Transverse colon (tissue), 4 donors: Measurements from ENCODE around the gene IFNGR2. TPM values are rescaled to one million over a fixed set of nuclear protein-coding genes. Genes with fewer than 3 reads are reported as not detected.

Experiments used
- DNase-seq: peaks from one replicate; pipeline ENCODE4 v3.0.0-alpha.2; 2019
- H3K27ac ChIP-seq, 4 donors: fragments of 200-600 bp; sonication (generic); 2 replicates each; pipeline ENCODE4 v1.5.1; 2016 to 2018; ENCODE audit warnings: inconsistent platforms in 4 of 4
- H3K27me3 ChIP-seq: fragments of 200-600 bp; sonication (generic); 2 replicates; pipeline ENCODE4 v1.5.1; 2017; ENCODE audit warnings: inconsistent platforms
- H3K36me3 ChIP-seq, 4 donors: fragments of 200-600 bp; sonication (generic); 2 replicates each; pipeline ENCODE4 v1.5.1; 2017 to 2019; ENCODE audit warnings: inconsistent platforms in 4 of 4
- H3K4me1 ChIP-seq, 4 donors: fragments of 200-600 bp; sonication (generic); 2 replicates each; pipeline ENCODE4 v1.5.1; 2017 to 2020; ENCODE audit warnings: inconsistent platforms in 4 of 4
- H3K4me3 ChIP-seq, 4 donors: fragments of 200-600 bp; sonication (generic); 1 replicate in 1 of 4; 2 replicates in 3 of 4; pipeline versions ENCODE4 v1.5.1 to v1.6.1; 2017 to 2019; ENCODE audit warnings: inconsistent platforms in 4 of 4
- H3K9me3 ChIP-seq, 2 donors: fragments of 200-600 bp; sonication (generic); 2 replicates each; pipeline ENCODE4 v1.5.1; 2017 to 2019; ENCODE audit warnings: inconsistent platforms in 2 of 2
- EP300 ChIP-seq: sonication (generic); formaldehyde crosslinking; IDR thresholded peaks from one replicate; pipeline ENCODE4 v1.6.1; 2017; ENCODE audit warnings: antibody characterized with exemption, low read depth
- POLR2A ChIP-seq: fragments of 450-650 bp; IDR thresholded peaks from one replicate; pipeline ENCODE4 v1.6.1; 2016; ENCODE audit warnings: antibody characterized with exemption, mild to moderate bottlenecking, moderate library complexity
- POLR2AphosphoS5 ChIP-seq, 3 donors: sonication (generic); formaldehyde crosslinking; IDR thresholded peaks; one replicate each; pipeline ENCODE4 v1.6.1; 2016; ENCODE audit warnings: antibody characterized with exemption in 3 of 3
- WGBS, 2 donors: methylation state at CpG; one replicate each; pipeline ENCODE4 v1.1.5; 2018; ENCODE audit warnings: low coverage in 1 of 2; 5-methylcytosine and 5-hydroxymethylcytosine counted together
- in situ Hi-C, 4 donors: fragments of 200-750 bp; cut with MboI; loops; one replicate each; pipeline versions ENCODE4 v1.15.0 to v1.15.1; 2017; ENCODE audit warnings: low sequenced_read_pairs in 3 of 4, low pct_ligation_motif_present in 1 of 4, low pct_unique_long_range_greater_than_20kb in 1 of 4
- intact Hi-C: fragments of 100-400 bp; cut with DNase I; formaldehyde crosslinking; loops from one replicate; pipeline ENCODE4 v1.15.1; 2023; ENCODE audit warnings: low total_unique reads
- total RNA-seq, 4 donors: library from RNA; depleted of rRNA; stranded (reverse); fragments of >200 nt; gene quantifications; one replicate each; pipeline ENCODE4 v1.1.0, GENCODE V29; 2016
- TF ChIP-seq, protein P1 (sequence below), 5 experiments: fragments of 200-600 bp in 3 of 5; fragments of 450-650 bp in 2 of 5; sonication (generic) in 3 of 5; IDR thresholded peaks; 1 replicate in 2 of 5; 2 replicates in 3 of 5; pipeline ENCODE4 v1.5.1; 2016 to 2017; ENCODE audit warnings: antibody characterized with exemption in 5 of 5, inconsistent platforms in 3 of 5, mild to moderate bottlenecking in 2 of 5, moderate library complexity in 1 of 5

The IFNGR2 gene
- total RNA-seq, 4 donors from 2014 or later, result 40.8 to 131 (median 76.6) TPM

DNA sequence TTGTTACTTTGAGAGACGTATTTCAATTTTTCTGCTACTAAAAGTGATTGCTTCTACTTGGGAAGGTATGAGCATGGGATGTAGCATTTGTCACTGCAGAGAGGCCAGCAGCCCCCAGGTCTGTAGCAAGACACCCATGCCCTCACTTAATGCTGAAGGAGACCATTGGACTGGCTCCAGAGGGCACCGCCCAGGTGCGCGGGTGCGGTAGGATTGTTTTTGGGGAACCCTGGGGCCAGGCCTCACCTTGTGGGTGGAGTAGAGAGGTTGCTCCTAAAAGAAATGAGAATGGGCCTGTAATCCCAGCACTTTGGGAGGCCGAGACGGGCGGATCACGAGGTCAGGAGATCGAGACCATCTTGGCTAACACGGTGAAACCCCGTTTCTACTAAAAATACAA is 30.6 kb upstream of the IFNGR2 start:
- H3K4me1 ChIP-seq, result peaks cover 0 to 17% (median 6%) of the 10 kb centered on the region in 4 donors
- intact Hi-C loops (no loop called here), in situ Hi-C loops (no loop called here)
- no peaks in the 10 kb centered on the region for H3K27me3 ChIP-seq
- no peak overlapping the region for H3K27ac ChIP-seq
- H3K9me3 ChIP-seq, result peaks cover under 1 to 1% of the 10 kb centered on the region in 2 donors
- DNase-seq, result peak; percentile 6
- no peaks in the 10 kb centered on the region for H3K36me3 ChIP-seq
- no peak overlapping the region for H3K4me3 ChIP-seq
- WGBS, 2 donors, result 88 to 92% methylated on average over 1 to 12 of the region's 12 CpGs
- TF ChIP-seq POLR2AphosphoS5 (IDR thresholded peaks at IDR 0.05) (no peak), EP300 (no peak), POLR2A (no peak)
- TF ChIP-seq, protein P1, sequence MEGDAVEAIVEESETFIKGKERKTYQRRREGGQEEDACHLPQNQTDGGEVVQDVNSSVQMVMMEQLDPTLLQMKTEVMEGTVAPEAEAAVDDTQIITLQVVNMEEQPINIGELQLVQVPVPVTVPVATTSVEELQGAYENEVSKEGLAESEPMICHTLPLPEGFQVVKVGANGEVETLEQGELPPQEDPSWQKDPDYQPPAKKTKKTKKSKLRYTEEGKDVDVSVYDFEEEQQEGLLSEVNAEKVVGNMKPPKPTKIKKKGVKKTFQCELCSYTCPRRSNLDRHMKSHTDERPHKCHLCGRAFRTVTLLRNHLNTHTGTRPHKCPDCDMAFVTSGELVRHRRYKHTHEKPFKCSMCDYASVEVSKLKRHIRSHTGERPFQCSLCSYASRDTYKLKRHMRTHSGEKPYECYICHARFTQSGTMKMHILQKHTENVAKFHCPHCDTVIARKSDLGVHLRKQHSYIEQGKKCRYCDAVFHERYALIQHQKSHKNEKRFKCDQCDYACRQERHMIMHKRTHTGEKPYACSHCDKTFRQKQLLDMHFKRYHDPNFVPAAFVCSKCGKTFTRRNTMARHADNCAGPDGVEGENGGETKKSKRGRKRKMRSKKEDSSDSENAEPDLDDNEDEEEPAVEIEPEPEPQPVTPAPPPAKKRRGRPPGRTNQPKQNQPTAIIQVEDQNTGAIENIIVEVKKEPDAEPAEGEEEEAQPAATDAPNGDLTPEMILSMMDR (IDR thresholded peaks at IDR 0.05), result no peak

DNA sequence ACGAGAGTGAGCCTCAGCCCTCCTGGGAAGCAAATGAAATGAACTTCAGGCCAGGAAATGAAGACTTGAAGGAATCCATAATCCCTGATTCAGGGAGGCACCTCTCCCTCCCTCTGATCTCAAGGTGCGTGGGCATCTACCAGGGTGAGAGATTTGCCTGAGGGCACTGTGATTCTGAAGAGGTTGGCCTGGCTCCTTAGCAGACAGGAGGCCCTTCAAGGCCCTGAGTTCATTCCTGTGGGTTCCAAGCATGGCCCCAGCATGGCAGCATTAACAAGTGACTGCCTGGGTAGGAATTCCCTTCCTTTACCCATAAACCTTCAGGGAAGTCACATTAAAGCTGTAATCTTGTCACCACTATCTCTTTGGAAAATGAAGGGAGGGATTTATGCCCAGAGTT is 29.8 kb upstream of the IFNGR2 start:
- H3K27ac ChIP-seq, result peak overlapping the region; percentile 4 to 73 (median 50)
- H3K9me3 ChIP-seq, result no peaks in the 10 kb centered on the region
- 60 to 87% methylated on average over 1 to 2 of the region's 2 CpGs for WGBS, 2 donors
- no peak overlapping the region for H3K4me3 ChIP-seq
- no peaks in the 10 kb centered on the region for H3K27me3 ChIP-seq
- intact Hi-C loops (no loop called here), in situ Hi-C loops (no loop called here)
- H3K4me1 ChIP-seq, result peaks cover 0 to 17% (median 6%) of the 10 kb centered on the region in 4 donors
- peak; percentile 2 for DNase-seq
- H3K36me3 ChIP-seq, result no peaks in the 10 kb centered on the region
- no peak for TF ChIP-seq POLR2AphosphoS5 (IDR thresholded peaks at IDR 0.05)
- no peak for TF ChIP-seq POLR2A
- TF ChIP-seq EP300, result no peak
- TF ChIP-seq, protein P1 (IDR thresholded peaks at IDR 0.05), result no peak

DNA sequence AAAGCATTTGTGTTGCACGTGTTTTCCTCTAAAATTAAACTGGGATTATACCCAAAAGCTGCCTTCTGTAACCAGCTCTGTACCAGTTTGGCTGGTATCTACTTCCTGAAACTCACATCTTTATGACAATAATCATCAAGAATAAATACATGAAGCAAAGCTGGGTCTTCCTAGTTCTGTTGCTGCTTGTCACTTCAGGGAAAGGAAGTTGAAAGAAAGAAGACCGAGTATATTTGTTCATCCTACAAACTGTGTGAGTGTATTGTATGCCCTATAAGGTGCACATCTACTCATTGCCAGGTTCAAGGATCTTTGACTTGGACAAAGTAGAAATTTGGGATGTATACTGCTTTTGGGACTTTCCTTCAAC is 29.1 kb upstream of the IFNGR2 start:
- in situ Hi-C loops, result no loop called here
- intact Hi-C loops, result no loop called here

DNA sequence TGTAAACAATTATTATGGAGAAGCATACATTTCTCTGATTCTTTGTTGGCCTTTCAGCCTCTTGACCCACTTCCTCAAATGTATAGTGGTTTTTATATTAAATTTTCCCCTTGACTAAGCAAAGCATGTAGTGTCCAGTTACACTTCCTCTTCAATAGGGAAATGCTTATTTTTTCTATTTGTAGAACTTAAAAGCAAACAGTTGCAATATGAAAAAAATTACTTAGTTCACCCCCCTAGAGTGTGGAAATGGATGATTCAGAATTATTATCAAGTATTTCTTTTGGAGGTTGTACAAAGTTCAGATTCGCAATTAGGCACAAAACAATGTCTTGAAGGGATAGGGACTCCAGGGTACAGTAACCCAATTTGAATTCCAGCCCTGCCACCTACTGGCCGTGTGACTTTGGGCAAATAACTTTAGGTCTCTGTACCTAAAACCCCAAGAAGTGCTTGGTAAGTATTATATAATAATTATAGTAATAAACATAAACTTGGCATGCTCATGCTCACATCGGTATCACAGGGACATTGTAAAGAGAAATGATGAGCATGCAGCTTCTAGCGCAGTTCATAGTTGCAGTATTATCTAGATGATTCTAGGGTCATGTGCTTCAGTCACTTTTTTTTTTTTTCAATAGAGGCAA is 28.6 kb upstream of the IFNGR2 start:
- Histone ChIP-seq H3K4me3 (no peak overlapping the region), H3K27ac (peak overlapping the region in 3 of 4 donors; percentile 4 to 73 (median 56)), H3K36me3 (no peaks in the 10 kb centered on the region), H3K27me3 (no peaks in the 10 kb centered on the region), H3K9me3 (no peaks in the 10 kb centered on the region), H3K4me1 (peaks cover 0 to 20% (median 8%) of the 10 kb centered on the region in 4 donors)
- WGBS, 2 donors, result 7 to 17% methylated on average over 3 to 4 of the region's 4 CpGs
- intact Hi-C loops (no loop called here), in situ Hi-C loops (no loop called here)
- peak; percentile 70 for DNase-seq
- no peak for TF ChIP-seq POLR2AphosphoS5 (IDR thresholded peaks at IDR 0.05)
- TF ChIP-seq, protein P1 (IDR thresholded peaks at IDR 0.05), result peak; percentile 43 to 57 (median 54)

More for the DNA sequence above, 29.1 kb upstream of the IFNGR2 start:
- Histone ChIP-seq H3K9me3 (no peaks in the 10 kb centered on the region), H3K4me3 (no peak overlapping the region), H3K36me3 (no peaks in the 10 kb centered on the region), H3K27ac (peak overlapping the region; percentile 4 to 73 (median 52)), H3K4me1 (peaks cover 0 to 17% (median 6%) of the 10 kb centered on the region in 4 donors), H3K27me3 (no peaks in the 10 kb centered on the region)
- no peak for TF ChIP-seq POLR2A
- no peak for TF ChIP-seq EP300
- no peak for TF ChIP-seq POLR2AphosphoS5 (IDR thresholded peaks at IDR 0.05)
- TF ChIP-seq, protein P1 (IDR thresholded peaks at IDR 0.05), result no peak
- 31 to 32% methylated on average over 2 of the region's 2 CpGs for WGBS, 2 donors
- no peak for DNase-seq
